T-helper 1 cell (primary cell): Measurements from ENCODE around the gene PTPRE.
A peak's percentile ranks its signal among the peaks of the same experiment; 100 is the strongest.

Experiments used
- DNase-seq, 5 donors: peaks; one replicate each; pipeline ENCODE4 v3.0.0-alpha.2; 2012 to 2020

Gene PTPRE

GRCh38 chr10:127928021-127928806 lies 21.3 kb downstream of the PTPRE start:
- DNase-seq, result no peak

GRCh38 chr10:127932521-127933270 lies 25.8 kb downstream of the PTPRE start:
- DNase-seq, result no peak

GRCh38 chr10:127933271-127933670 lies 26.4 kb downstream of the PTPRE start:
- no peak for DNase-seq

GRCh38 chr10:127934383-127934782 lies 27.5 kb downstream of the PTPRE start:
- DNase-seq, result no peak

- DNase-seq, result no peak
Observed at GRCh38 chr10:127935071-127935561, 28.2 kb downstream of the PTPRE start.

- DNase-seq, result no peak
Observed at GRCh38 chr10:127937069-127937468, 30.2 kb downstream of the PTPRE start.

GRCh38 chr10:127937915-127938463 lies 31.1 kb downstream of the PTPRE start:
- no peak for DNase-seq

GRCh38 chr10:127939786-127940330 lies 33.0 kb downstream of the PTPRE start:
- no peak for DNase-seq

- DNase-seq, result no peak
Observed at GRCh38 chr10:127940866-127941640, 34.1 kb downstream of the PTPRE start.

GRCh38 chr10:127942811-127943210 lies 35.9 kb downstream of the PTPRE start:
- DNase-seq, result no peak

GRCh38 chr10:127943336-127943910 lies 36.5 kb downstream of the PTPRE start:
- no peak for DNase-seq

- DNase-seq, result no peak
Observed at GRCh38 chr10:127944256-127944655, 37.4 kb downstream of the PTPRE start.

- peak in 1 of 5 donors; percentile 25 for DNase-seq
Observed at GRCh38 chr10:127945341-127945758, 38.4 kb downstream of the PTPRE start.

GRCh38 chr10:127945948-127946711 lies 39.2 kb downstream of the PTPRE start:
- no peak for DNase-seq

- DNase-seq, result no peak
Observed at GRCh38 chr10:127947211-127947610, 40.3 kb downstream of the PTPRE start.

GRCh38 chr10:127948791-127949190 lies 41.9 kb downstream of the PTPRE start:
- DNase-seq, result no peak

GRCh38 chr10:127949831-127950230 lies 42.9 kb downstream of the PTPRE start:
- DNase-seq, result no peak

- DNase-seq, result no peak
Observed at GRCh38 chr10:127951861-127952574, 45.1 kb downstream of the PTPRE start.

GRCh38 chr10:127952575-127952869 lies 45.6 kb downstream of the PTPRE start:
- peak in 1 of 5 donors; percentile 8 for DNase-seq

- no peak for DNase-seq
Observed at GRCh38 chr10:127952918-127953317, 46.0 kb downstream of the PTPRE start.

GRCh38 chr10:127953876-127954275 lies 47.0 kb downstream of the PTPRE start:
- DNase-seq, result no peak
